HG03135 (cell line): ENCODE measurements around the gene TRIM28.

Experiments
- ATAC-seq: cut with Tn5 transposase; IDR thresholded peaks from one replicate; pipeline ENCODE4 v1.9.1; 2021; ENCODE audit warnings: mild to moderate bottlenecking, moderate library complexity; ENCODE audit not compliant: unreplicated experiment

Gene TRIM28

DNA sequence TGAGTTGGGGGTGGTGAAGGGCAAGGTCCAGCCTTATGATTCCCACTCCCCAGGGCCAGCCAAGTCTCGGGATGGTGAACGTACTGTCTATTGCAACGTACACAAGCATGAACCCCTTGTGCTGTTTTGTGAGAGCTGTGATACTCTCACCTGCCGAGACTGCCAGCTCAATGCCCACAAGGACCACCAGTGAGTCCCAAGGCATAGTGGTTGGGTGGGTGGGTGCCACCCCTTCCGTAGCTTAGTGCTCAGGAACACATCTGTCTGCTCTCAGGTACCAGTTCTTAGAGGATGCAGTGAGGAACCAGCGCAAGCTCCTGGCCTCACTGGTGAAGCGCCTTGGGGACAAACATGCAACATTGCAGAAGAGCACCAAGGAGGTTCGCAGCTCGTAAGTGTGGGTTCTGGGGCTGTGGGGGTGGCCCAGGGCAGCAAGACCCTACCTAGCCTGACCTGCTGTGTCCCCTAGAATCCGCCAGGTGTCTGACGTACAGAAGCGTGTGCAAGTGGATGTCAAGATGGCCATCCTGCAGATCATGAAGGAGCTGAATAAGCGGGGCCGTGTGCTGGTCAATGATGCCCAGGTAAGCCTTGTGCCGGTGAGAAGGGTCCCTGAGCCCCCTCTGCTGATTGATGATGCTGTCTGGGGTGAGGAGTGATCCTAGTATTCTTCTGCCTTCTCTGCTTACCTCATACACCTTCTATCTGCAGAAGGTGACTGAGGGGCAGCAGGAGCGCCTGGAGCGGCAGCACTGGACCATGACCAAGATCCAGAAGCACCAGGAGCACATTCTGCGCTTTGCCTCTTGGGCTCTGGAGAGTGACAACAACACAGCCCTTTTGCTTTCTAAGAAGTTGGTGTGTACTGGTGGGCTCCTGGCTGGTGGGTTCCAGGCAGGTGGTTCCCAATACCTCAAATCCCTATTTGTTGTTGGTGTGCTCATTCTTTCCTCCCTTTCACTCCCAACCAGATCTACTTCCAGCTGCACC is 3.8 kb downstream of the TRIM28 start:
- ATAC-seq = no peak

DNA sequence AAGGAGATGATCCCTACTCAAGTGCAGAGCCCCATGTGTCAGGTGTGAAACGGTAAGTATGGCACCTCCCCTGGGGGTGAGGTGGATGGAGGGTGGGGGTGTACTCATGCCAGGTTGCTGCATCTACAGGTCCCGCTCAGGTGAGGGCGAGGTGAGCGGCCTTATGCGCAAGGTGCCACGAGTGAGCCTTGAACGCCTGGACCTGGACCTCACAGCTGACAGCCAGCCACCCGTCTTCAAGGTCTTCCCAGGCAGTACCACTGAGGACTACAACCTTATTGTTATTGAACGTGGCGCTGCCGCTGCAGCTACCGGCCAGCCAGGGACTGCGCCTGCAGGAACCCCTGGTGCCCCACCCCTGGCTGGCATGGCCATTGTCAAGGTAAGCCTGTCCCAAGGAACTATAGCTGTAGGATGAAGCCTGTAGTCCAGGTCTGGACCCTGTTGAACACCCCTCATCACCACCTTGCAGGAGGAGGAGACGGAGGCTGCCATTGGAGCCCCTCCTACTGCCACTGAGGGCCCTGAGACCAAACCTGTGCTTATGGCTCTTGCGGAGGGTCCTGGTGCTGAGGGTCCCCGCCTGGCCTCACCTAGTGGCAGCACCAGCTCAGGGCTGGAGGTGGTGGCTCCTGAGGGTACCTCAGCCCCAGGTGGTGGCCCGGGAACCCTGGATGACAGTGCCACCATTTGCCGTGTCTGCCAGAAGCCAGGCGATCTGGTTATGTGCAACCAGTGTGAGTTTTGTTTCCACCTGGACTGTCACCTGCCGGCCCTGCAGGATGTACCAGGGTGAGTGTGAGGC is 5.2 kb downstream of the TRIM28 start:
- no peak for ATAC-seq

DNA sequence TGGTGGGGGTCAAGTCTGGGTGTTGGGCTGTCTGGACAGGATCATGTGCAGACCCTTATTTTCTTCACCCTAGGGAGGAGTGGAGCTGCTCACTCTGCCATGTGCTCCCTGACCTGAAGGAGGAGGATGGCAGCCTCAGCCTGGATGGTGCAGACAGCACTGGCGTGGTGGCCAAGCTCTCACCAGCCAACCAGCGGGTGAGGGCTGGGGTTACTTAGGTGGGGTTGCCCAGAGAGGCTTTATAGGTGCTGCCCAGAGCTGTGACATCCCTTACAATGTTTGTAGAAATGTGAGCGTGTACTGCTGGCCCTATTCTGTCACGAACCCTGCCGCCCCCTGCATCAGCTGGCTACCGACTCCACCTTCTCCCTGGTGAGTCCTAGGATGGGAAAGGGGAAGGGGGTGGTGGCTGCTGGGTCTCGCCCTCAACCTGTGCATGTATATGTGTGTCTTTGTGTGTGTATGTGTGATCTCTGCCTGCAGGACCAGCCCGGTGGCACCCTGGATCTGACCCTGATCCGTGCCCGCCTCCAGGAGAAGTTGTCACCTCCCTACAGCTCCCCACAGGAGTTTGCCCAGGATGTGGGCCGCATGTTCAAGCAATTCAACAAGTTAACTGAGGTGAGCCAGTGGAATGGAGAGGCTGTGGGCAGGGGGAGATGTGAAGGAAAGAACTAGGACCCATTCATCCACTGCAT is 5.9 kb downstream of the TRIM28 start:
- ATAC-seq = no peak

DNA sequence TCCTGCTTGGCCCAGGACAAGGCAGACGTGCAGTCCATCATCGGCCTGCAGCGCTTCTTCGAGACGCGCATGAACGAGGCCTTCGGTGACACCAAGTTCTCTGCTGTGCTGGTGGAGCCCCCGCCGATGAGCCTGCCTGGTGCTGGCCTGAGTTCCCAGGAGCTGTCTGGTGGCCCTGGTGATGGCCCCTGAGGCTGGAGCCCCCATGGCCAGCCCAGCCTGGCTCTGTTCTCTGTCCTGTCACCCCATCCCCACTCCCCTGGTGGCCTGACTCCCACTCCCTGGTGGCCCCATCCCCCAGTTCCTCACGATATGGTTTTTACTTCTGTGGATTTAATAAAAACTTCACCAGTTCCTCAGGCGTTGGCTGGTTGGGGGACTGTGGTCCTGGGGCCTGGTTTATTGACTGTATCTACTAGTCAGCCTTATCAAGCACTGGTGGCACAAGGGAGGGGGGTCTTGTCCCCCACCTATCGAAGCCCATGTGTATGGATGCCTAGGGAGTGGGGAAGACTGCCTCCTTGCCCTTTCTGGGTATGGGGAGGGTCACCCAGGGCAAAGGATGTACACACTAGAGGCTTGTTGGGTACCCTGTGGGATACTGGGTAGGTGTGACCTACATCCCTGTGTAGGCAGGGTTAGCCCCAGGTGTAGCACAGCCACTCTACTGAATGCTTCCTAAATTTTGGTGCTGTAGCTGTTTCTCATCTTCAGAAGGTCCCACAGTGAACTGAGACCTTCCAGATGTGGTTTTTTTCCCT is 6.7 kb downstream of the TRIM28 start:
- ATAC-seq = no peak

DNA sequence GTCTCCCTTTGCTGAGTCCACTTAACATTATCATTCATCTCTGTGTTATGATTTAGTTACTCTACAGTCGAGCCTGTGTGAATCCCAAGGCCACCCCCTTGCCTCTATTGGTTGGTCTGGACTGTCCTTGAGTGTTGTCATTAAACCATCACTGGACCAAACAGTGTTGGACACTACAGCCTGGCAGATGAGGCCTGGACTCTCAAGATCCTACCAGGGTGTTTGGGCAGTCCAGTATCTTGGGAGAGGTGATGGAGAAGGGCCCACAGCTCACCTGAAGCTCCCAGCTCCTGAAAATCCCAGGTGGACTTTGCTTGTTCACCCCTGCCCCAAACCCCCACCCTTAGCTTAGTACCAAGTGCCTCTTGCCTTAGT is 7.2 kb downstream of the TRIM28 start:
- no peak for ATAC-seq

DNA sequence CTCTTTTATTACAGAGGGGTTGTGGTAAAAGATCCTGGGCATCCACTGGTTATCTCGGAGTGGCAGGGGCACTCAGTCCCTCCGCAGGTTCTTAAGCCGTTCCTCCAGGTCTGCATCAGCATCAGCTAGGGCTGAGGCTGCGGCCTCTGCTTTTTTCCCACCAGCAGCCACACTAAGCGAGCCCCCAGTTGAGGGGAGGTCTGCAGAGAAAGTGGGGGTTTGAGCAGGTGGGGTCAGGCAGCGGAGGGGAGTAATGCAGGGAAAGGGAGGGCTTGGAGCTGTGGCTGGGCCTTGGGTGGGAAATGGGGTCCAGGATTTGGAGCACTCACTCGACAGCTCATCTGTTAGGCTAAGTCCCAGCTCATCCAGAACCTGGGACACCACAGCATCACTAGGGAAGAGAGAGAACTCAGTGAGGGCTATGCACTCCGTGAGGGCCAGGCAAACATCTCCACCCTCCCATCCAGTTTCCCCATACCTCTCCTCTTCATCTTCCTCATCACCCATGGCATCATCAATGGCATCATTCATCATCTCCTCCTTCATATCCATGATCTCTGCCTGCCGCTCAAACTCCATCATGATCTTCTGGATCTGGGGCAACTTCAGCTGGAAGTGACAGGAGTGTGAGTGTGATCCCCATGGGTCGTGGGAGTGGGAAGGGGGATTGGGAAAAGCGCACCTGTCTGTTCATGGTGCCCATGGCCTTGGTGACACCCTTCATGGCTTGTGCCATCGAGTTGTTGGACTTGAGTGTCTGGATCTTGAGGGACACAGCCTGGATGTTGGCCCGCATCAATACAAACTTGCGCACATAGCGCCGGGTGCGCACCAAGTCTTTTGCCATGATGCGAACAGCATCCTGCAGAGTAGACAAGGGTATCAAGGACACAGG is 8.0 kb downstream of the TRIM28 start:
- ATAC-seq = no peak

DNA sequence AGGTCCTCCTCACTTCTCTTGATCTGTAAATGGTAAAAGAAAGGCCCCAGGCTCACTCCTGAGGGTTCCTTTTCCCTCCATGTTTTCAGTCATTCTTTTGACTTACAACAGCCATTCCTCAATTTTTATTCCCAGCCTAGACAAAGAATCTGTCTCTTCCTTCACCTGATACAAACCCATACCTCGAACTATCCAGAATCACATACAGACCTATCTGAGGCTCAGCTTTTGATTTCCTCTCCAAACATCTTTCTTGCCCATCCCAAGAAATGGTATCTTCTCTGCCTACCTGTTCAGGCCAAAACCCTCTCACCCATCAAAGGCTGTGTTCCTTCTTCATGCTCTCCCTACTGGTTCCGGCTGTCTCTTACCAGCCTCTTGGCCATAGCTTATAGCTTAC is 8.8 kb downstream of the TRIM28 start:
- no peak for ATAC-seq

DNA sequence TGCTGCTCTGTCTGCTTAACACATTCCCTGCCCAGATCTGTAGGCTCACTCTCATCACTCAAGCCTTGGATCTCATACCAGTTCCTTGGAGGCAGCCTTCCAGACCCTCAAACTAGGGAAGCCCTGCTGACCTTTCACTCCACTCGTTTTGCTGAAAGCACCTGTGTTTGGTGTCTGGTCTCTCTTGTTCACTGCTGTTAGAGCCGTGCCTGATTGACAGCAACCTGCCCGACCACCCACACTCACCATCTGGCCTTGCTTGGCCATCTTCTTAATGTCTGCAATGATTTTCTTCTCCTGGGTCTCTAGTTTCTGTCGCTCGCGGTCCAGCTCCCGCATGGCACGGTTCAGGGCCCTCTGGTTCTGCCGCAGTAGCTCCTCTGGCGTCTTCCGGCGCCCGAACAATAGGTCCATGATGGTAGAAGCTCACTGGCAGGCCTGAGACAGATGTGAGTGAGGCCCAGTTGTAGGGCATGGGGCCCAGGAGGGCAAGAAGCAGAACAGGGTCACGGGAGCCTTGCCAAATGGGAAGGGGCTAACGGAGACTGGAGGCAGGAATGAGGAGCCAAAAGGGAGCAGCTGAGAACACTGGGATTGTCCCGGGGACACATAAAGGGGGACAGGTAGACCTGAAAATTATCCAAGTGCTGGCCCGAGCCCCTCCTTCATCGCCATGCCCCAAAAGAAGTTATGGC is 10.1 kb downstream of the TRIM28 start:
- ATAC-seq = no peak

DNA sequence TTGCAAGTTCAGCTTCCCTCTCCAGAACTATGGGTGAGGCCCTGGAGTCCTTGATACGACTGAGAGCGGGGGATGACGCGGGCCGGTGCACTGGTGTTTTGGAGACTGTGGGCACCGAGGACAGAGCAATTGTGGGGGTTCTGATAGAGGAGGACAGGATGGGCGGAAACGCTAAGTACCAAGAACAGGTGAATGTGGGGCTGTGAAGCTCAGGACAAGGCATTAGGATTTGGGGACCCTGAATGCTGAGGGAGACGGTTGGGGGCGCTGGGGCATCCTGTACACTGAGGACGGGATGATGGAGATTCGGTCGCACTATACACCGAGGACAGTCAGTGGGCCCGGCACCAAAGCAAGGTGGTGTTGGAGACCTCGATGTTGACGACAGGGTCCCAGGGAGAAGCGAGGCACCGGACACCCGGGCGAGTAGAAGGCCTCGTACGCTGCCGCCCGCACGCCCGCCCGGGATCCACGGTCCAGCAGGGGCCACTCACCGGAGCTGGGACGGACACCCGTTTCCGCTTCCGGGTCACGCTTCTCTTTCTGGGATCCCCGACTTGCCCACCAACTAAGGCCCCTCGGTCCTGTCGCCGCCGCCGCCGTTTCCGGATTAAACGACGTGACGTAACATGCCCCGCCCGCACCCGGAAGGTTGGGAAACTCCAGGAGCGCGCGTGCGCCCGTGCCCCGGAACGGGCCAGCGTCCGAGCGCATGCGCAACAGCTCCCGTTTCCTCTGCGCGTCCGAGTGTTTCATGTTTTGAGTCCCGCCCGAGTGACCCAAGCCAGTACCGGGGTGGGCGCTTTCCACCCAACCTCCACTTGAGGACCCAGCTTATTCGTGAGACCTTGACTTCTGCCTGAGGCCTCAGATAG is 10.9 kb downstream of the TRIM28 start, which contains the start of gene CHMP2A:
Gene CHMP2A (minus strand): TSS at position 612 of the 875 bp plus-strand sequence. CDS start 893 bp downstream, outside the sequence.
- ATAC-seq = peak; percentile 26

DNA sequence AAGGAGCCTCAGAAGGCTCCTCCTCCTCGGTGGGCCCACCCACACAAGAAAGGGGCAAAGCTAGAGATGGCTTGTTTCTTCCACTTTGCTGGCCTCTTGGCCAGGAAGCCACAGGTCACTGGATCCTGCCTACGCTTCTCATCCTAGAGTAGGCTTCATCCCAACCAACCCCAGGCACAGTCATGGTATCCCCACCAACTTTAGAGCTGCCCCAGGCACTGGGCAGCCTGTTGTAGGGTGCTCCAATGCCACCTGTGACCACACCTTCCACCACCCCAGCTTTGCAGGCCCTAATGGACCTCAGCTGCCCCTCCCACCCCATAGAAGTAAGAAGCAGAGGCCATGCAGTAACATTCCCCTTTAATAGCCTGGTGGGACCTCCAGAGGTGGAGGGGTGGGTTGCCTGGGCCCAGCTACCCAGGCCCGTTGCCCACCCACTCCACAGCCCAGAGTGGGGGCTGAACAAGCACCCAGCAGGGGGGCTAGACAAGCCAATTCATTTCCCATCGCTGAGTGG is 11.6 kb downstream of the TRIM28 start:
- ATAC-seq = no peak

DNA sequence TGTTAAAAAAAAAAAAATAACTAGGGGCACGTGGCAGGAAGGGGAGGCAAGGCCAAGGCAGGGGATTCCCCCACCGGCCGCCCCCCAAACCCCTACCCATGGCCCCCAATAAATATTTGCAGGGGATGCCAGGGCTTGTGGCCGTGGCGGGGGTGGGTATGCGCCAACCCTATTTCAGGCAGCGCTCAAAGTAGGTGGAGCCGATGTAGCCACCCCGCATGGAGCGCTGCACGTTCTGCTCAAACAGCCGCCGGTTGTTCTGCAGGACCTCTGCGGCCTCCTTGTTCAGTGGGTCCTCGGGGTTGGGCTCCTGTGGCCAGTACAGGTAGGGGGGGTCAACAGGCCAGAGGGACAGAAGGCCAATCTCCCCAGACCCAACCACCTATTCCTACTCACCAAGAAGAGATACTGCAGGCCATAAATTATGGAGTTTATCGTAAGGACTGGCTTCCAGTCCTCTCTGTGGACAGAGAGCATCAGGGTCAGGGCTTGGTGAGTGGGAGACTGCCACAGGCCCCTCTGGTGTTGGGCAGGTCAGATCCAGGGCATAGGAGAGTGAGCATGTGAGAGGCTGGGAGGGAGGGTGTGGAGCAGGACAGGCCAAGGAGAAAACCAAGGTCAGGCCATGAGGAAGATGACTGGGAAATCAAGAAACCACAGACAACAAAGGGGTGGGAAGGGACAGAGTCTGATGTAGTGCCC is 12.2 kb downstream of the TRIM28 start:
- no peak for ATAC-seq

DNA sequence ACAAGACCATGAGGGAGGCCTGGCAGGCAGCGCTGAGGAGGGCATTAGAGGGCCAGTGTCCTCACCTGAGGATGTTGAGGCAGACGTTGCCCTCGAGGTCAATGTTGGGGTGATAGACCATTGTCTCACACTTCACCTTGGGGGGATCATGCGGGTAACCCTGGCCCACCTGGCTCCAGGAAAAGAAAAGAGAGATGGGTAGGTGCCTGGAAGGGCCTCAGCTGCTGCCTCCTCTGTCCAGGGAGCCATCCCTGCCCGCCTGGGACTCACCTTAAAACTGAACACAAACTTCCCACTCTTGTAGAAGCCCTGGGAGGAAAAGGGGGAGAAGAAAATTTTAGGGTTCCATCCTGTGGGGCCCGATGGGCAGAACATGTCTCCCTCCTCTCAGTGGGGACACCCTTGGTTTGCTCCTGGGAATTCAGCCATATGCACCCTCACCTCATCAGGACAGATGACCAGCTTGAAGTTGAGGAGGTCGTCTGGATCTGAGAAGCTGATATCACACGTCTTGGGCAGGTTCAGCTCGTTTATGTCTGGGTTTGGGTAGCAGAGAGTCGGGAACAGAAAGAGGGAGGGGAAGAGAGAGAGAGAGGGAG is 12.9 kb downstream of the TRIM28 start:
- no peak for ATAC-seq

DNA sequence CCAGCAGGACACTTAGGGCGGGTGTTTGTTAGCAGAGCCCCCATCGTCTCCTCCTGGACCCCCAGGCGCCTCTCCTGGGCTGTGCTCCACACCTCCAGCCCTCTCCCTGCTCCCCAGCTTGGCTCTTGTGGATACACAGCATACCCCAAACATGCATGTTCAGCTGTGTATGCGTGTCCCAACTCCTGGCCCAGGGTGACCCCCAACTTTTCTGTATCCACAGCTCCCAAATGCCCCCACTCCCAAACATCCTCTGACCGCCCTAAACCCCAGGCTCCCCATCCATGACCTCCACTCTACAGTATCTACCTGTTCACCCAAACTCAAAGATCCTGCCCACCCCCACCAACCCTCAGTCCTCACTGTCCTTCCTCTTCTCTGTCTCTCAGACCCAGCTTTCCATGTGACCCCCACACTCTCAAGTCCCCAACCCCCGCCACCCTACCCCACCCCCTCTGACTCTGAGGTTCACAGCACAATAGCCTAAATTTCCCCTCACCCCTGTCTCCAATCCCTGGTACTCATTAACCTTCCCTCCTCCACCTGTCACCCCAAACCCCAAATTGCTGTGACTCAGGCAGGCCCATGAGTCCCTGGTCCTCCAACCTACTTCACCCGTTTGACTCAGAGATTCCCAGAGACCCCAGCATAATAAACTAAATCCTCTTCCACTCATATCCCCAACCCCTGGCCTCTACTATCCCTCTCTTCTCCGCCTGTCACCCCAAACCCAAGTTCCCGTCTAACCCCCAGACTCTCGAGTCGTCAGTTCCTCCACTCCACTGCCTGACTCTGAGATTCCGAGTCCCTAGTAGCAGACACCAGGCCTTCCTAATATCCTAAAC is 13.6 kb downstream of the TRIM28 start:
- no peak for ATAC-seq

DNA sequence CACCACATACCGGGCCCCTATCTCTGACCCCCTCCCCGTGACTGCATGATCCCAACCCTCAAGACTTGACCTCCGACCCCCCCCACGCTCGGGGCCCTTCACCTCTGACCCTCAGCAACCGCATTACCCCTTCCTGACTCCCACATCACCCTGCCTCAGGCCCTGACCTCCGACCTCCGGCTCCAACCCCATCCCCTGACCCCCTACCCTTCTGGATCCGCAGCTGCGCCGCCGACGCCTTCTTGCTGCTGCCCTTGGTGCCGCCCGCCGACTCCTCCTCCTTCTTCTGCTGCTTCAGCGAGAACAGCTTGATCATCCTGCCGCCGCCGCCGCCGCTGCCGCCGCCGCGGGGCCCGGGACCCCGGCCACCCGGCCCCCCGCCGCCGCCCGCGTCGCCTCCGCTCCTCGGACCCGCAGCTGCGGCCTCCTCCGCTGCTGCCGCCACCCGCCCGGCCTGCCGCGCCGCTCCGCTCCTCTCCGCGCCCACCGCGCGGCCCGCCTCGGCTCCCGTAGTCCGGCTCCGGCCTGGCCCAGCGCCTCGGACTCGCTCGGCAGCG is 14.3 kb downstream of the TRIM28 start, which contains the start of gene UBE2M:
Gene UBE2M (minus strand): TSS at position 546 of the 557 bp plus-strand sequence. CDS start 230 bp downstream, at position 316.
- peak; percentile 1 for ATAC-seq

DNA sequence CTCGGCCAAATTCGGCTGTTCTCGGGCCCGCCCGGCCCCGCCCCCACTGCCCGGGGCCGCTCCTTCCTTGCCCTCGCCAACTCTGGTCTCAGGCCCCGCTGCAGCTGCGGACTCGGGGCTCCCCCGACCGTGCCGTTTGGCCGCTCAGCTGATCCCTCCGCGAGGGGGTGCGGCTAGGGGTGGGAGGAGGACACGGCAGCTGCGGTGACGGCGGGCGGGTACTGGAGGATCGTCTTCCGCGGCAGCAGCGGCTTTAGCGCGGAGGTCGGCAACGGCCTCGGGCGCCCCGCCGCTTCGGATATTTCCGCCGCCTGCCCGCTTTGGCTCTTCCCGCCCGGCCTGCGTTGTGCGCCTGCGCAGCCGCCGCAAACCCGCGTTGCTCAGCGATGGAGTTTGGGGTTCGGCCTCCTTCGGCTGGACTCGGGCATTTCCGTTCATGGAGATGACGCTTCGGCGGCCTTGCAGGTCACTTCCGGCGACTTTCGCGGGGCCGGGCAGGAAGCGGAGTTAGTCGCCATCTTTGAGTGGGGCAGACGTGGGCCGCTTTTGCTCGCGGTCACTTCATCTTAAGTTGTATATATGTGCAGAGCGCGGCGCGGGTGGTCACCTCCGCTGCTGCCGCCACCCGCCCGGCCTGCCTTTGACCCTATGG is 14.9 kb downstream of the TRIM28 start:
- ATAC-seq = peak; percentile 52
